Measurements from ENCODE around the gene DFFB.

DNA sequence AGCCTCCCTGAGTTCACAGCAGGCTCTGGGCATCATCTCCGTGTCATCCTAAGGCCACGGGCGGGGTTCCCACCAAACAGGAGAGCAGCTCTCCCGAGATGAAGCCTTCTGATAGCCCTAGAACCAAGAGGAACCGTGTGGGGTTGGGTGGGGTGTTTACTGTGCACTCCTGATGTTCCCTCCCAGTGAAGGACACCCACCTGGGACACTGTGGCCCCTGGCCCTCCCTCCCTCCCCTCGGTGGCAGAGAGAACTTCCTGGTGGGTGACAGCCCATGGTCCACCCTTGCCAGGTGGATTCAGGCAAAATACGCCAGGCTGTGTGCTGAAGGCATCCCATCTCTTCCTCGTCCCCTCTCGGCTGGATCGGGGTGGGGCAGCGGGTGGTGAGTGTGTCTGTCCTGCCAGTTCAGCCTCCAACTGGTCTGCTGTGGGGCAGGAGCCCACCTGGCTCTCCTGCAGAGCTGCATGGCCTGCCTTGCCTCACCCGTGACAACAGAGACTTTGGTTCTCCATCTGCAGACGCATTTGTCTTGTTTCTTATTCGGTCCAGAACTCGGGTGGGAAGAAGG is 58.4 kb downstream of the DFFB start:
- TF ChIP-seq CEBPB (IDR thresholded peaks at IDR 0.05) (no peak), EP300 (IDR thresholded peaks at IDR 0.05; ENCODE audit: borderline replicate concordance) (no peak), FOXM1 (IDR thresholded peaks at IDR 0.05; ENCODE audit: borderline replicate concordance, low read depth) (no peak), RAD21 (IDR thresholded peaks at IDR 0.05; ENCODE audit: low read depth) (no peak)
- TF ChIP-seq, protein P1, sequence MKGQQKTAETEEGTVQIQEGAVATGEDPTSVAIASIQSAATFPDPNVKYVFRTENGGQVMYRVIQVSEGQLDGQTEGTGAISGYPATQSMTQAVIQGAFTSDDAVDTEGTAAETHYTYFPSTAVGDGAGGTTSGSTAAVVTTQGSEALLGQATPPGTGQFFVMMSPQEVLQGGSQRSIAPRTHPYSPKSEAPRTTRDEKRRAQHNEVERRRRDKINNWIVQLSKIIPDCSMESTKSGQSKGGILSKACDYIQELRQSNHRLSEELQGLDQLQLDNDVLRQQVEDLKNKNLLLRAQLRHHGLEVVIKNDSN (IDR thresholded peaks at IDR 0.05): no peak
